DOHH2 (cell line): ENCODE results near the gene GNB4.
A peak's percentile ranks its signal among the peaks of the same experiment; 100 is the strongest.

Experiments used
- H3F3A ChIP-seq: fragments of 200-600 bp; sonication (generic), shearing (Covaris generic); 2 replicates; pipeline ENCODE4 v1.6.0; 2016; ENCODE audit warnings: antibody characterized with exemption, mild to moderate bottlenecking; ENCODE audit not compliant: control insufficient read depth, insufficient read depth
- H3K27ac ChIP-seq: fragments of 200-600 bp; sonication (generic); 2 replicates; pipeline ENCODE4 v1.5.1; 2014; ENCODE audit warnings: low read depth, mild to moderate bottlenecking, low read length, moderate library complexity
- H3K27me3 ChIP-seq: fragments of 200-600 bp; sonication (generic); 2 replicates; pipeline ENCODE4 v1.6.1; 2014; ENCODE audit warnings: mild to moderate bottlenecking, low read length, mixed read lengths; ENCODE audit not compliant: control insufficient read depth
- H3K36me3 ChIP-seq: fragments of 200-600 bp; sonication (generic); 2 replicates; pipeline ENCODE4 v1.6.1; 2014; ENCODE audit warnings: mild to moderate bottlenecking, low read length, moderate library complexity, mixed read lengths; ENCODE audit not compliant: control insufficient read depth
- H3K4me1 ChIP-seq: fragments of 200-600 bp; sonication (generic); 2 replicates; pipeline ENCODE4 v1.6.1; 2014; ENCODE audit warnings: mild to moderate bottlenecking, low read length, mixed read lengths; ENCODE audit not compliant: control insufficient read depth
- H3K4me2 ChIP-seq: fragments of 200-600 bp; sonication (generic); 2 replicates; pipeline ENCODE4 v1.6.0; 2014; ENCODE audit warnings: mild to moderate bottlenecking, low read length, moderate library complexity
- H3K4me3 ChIP-seq: fragments of 200-600 bp; sonication (generic); 2 replicates; pipeline ENCODE4 v1.5.1; 2014; ENCODE audit warnings: mild to moderate bottlenecking, low read length, mixed read lengths
- H3K79me2 ChIP-seq: fragments of 200-600 bp; sonication (generic); 2 replicates; pipeline ENCODE4 v1.6.1; 2014; ENCODE audit warnings: mild to moderate bottlenecking, low read length, mixed read lengths; ENCODE audit not compliant: control insufficient read depth
- H3K9me2 ChIP-seq: fragments of 200-600 bp; sonication (generic); replicated peaks from 2 replicates; pipeline ENCODE4 v1.6.1; 2014; ENCODE audit warnings: mild to moderate bottlenecking, low read length, mixed read lengths; ENCODE audit not compliant: control insufficient read depth
- H3K9me3 ChIP-seq: fragments of 200-600 bp; sonication (generic); 2 replicates; pipeline ENCODE4 v1.6.1; 2014; ENCODE audit warnings: antibody characterized with exemption, low read length, mixed read lengths; ENCODE audit not compliant: control insufficient read depth, insufficient read depth
- H4K20me1 ChIP-seq: fragments of 200-600 bp; sonication (generic); 2 replicates; pipeline ENCODE4 v1.6.0; 2014; ENCODE audit warnings: low read depth, mild to moderate bottlenecking, antibody characterized with exemption, low read length, moderate library complexity; ENCODE audit not compliant: control insufficient read depth, insufficient read depth
- EZH2phosphoT487 ChIP-seq: fragments of 200-600 bp; sonication (generic); IDR thresholded peaks from 2 replicates; pipeline ENCODE4 v1.6.1; 2017; ENCODE audit warnings: borderline replicate concordance, mild to moderate bottlenecking, antibody characterized with exemption, low read length, moderate library complexity, mixed read lengths
- TF ChIP-seq, protein P1 (sequence below): fragments of 200-600 bp; sonication (generic); IDR thresholded peaks from one replicate; pipeline ENCODE4 v1.5.1; 2014; ENCODE audit warnings: antibody characterized with exemption, mild to moderate bottlenecking, low read depth, low read length; ENCODE audit not compliant: poor library complexity, severe bottlenecking

GNB4 gene

GRCh38 chr3:179414804-179415203, 36.5 kb downstream of the GNB4 start:
- H3K36me3 ChIP-seq = peaks cover 21% of the 10 kb centered on the region
- H3K4me3 ChIP-seq = no peak overlapping the region
- no peaks in the 10 kb centered on the region for H3K9me3 ChIP-seq
- no peaks in the 10 kb centered on the region for H3K27me3 ChIP-seq
- H3K27ac ChIP-seq = no peak overlapping the region
- no peaks in the 10 kb centered on the region for H3K9me2 ChIP-seq
- TF ChIP-seq, protein P1, sequence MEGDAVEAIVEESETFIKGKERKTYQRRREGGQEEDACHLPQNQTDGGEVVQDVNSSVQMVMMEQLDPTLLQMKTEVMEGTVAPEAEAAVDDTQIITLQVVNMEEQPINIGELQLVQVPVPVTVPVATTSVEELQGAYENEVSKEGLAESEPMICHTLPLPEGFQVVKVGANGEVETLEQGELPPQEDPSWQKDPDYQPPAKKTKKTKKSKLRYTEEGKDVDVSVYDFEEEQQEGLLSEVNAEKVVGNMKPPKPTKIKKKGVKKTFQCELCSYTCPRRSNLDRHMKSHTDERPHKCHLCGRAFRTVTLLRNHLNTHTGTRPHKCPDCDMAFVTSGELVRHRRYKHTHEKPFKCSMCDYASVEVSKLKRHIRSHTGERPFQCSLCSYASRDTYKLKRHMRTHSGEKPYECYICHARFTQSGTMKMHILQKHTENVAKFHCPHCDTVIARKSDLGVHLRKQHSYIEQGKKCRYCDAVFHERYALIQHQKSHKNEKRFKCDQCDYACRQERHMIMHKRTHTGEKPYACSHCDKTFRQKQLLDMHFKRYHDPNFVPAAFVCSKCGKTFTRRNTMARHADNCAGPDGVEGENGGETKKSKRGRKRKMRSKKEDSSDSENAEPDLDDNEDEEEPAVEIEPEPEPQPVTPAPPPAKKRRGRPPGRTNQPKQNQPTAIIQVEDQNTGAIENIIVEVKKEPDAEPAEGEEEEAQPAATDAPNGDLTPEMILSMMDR = no peak
- TF ChIP-seq EZH2phosphoT487 = no peak
- H3K79me2 ChIP-seq = no peaks in the 10 kb centered on the region
- H3K4me1 ChIP-seq = no peaks in the 10 kb centered on the region
- no peak overlapping the region for H3K4me2 ChIP-seq
- H3F3A ChIP-seq = no peaks in the 10 kb centered on the region; the same call in 1 of the 2 replicates
- H4K20me1 ChIP-seq = no peaks in the 10 kb centered on the region

GRCh38 chr3:179410999-179411398, 40.3 kb downstream of the GNB4 start:
- TF ChIP-seq, protein P1 = no peak
- TF ChIP-seq EZH2phosphoT487 = no peak
- Histone ChIP-seq H3K79me2 (no peaks in the 10 kb centered on the region), H3K4me1 (no peaks in the 10 kb centered on the region), H3K36me3 (peaks cover 16% of the 10 kb centered on the region), H3K9me3 (no peaks in the 10 kb centered on the region), H3K27ac (no peak overlapping the region), H3K4me2 (no peak overlapping the region), H3K4me3 (no peak overlapping the region), H4K20me1 (no peaks in the 10 kb centered on the region), H3F3A (no peaks in the 10 kb centered on the region; the same call in 1 of the 2 replicates), H3K9me2 (no peaks in the 10 kb centered on the region), H3K27me3 (no peaks in the 10 kb centered on the region)

DNA sequence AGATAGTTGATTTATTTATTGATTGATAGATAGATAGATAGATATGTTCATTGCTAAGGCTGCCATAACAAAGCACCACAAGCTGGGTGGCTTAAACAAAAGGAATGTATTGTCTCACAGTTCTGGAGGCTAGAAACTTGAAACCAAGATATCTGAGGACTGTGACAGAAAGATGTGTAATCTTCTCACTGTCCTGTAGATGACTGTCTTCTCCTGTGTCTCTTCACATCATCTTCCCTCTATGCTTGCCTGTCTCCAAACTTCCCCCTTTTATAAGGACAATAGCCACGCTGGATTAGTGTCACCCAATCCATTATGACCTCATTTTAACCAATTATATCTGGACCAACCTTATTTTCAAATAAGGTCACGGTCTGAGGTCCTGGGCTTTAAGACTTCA, 40.9 kb downstream of the GNB4 start:
- Histone ChIP-seq H3K9me2 (no peaks in the 10 kb centered on the region), H3K4me1 (no peaks in the 10 kb centered on the region)

More for the DNA sequence above, 40.9 kb downstream of the GNB4 start:
- H3K36me3 ChIP-seq = peaks cover 17% of the 10 kb centered on the region
- H4K20me1 ChIP-seq = no peaks in the 10 kb centered on the region
- no peak overlapping the region for H3K4me3 ChIP-seq
- no peaks in the 10 kb centered on the region for H3K79me2 ChIP-seq
- no peaks in the 10 kb centered on the region for H3K27me3 ChIP-seq
- no peak overlapping the region for H3K27ac ChIP-seq
- no peaks in the 10 kb centered on the region; the same call in 1 of the 2 replicates for H3F3A ChIP-seq
- TF ChIP-seq, protein P1 = peak; percentile 46
- TF ChIP-seq EZH2phosphoT487 = no peak
- H3K4me2 ChIP-seq = no peak overlapping the region
- H3K9me3 ChIP-seq = no peaks in the 10 kb centered on the region
